COLO668 (cell line): Measurements from ENCODE around the gene CDC42EP1.
"Not testable (repeated sequence)": the region's sequence is repeated elsewhere in the genome, so short reads cannot be mapped to it uniquely, and the experiment has no call there.

ENCODE experiments used
- DNase-seq: peaks from one replicate; lab custom pipeline; 2025; ENCODE audit not compliant: unreplicated experiment; lab: John Stamatoyannopoulos, UW

CDC42EP1 gene

DNA sequence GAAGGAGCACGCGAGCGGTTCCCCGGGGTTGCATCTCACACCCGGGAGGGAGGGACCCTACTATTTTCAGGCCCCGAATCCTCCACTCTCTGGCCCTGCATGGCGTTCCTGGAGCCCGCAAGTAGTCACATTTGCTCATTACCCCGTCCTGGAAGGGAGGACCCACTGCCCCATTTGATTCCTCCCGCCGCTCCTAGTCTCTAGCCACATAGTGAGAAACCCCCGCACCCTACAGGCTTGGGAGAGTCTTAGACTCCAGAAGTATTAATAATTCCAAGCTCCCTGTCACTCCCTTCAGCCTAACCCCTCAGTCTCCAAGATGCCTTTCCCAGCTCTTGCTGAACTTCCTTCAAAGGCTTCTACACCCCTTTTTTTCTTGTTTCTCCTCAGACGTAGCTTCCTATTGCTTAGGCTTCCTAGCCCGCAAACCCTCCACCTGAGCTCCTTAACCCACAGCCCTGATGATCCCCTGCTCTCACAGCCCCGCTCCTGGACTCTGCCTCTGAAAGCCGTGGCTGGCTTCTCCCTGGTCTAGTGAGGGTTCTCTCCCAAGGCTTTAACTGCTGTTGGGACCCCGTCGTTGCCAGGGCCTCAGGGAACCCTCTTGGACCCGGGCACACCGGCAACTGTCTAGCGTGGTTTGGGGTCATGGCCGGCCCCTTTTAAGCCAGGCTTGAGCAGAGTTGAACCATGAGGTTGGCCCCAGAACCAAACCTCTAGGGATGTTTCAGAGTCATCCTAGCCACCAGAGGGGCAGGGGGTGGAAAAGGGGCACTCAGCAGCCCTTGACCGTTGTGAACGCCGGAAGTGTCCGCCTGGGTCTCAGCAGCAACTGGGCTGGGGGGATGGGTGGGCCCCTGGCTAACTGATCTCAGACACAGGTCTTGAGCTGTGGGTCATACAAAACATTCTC, 49.2 kb downstream of the CDC42EP1 start:
- DNase-seq, result no peak

DNA sequence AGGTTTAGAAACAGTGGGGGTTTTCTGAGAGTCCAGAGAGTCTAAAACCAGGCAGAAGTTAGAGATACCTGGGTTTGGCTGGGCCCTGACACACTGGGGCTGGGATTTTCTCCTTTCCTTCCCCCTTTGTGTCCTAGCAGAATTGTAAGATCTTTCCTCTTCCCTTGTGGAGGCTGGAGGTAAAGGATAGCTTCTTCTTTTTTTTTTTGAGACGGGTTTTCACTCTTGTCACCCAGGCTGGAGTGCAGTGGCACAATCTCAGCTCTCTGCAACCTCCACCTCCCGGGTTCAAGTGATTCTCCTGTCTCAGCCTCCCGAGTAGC, 49.8 kb downstream of the CDC42EP1 start:
- DNase-seq, result not testable (repeated sequence)

DNA sequence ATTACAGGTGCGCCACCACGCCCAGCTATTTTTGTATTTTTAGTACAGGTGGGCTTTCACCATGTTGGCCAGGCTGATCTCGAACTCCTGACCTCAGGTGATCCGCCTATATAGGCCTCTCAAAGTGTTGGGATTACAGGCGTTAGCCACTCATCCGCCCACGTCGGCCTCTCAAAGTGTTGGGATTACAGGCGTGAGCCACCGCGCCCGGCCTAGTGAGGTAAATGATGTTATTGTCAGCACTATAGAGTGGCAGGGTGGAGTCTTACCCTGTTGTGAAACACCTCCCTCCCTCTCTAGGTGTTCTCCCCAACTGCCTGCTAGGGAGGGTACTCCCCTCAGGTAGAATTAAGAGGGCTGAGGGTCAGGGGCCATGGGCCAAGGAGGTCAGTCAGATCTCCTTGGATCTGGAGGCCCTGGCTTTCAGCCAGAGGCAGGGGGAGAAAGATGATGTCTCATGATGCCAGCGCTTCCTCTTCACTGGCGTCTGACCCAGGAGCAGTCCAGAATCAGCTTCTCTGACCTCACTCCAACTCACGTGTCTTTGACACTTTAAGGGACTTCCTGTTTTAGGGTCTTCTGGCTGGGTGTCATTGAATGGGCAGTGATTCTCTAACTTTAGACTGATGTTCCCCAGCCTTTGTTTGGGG, 50.3 kb downstream of the CDC42EP1 start:
- no peak for DNase-seq

DNA sequence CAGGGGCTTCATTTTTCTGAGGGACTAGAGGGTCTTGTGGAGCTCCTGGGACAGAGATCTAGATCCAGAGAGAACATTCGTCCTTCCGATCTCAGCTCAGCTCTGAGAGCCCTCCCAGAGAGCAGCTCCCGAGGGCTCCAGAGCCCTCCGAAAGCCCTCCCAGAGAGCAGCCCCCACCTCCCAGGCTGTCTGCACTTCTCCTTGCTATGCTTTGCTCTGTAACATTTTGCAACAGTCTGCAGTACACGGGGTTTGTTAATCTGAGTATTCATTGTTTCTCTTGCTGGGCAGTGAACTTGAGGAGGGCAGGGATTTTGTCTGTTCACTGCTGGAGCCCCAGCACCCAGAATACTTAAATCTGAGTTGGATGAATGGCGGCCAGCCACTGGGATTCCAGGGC, 50.9 kb downstream of the CDC42EP1 start:
- DNase-seq, result no peak

DNA sequence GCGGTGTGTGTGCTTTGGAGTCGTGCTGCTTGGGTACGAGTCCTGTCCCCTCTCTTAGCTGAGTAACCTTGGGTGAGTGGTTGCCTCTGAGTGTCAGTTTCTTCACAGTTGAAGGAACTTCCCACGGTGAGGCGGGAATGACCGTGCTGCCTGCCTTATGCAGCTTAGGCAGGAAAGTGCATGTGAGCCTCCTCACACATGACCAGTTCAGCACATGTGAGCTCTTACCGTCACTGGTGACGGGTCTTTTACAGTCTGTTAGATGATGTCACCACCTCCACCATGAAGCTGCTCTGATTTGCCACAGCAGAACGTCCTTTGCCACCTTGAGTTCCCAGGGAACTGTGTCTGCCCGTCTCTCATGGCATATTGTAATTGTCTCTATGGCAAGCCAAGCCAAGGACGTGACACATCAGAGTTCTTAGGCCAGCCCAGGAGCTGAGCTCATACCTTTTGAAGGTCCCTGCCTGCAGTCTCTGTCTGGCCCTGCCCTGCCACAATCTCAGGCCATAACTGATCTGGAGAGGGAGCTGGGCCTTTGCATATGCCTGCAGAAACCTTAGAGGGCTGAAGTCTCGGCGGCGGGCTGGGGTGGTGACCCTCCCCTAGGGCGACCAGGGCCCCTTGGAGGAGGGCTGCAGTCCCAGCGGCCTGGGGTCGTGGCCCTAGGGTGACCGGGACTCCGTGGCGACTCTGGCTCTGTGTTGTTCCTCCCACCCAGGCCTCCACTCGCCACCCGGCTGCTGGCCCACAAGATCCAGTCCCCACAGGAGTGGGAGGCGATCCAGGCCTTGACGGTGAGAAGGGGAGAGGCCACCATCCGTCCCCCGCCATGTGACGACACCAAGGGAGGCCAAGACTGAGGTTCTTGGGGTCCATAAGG, 56.2 kb downstream of the CDC42EP1 start:
- no peak for DNase-seq

DNA sequence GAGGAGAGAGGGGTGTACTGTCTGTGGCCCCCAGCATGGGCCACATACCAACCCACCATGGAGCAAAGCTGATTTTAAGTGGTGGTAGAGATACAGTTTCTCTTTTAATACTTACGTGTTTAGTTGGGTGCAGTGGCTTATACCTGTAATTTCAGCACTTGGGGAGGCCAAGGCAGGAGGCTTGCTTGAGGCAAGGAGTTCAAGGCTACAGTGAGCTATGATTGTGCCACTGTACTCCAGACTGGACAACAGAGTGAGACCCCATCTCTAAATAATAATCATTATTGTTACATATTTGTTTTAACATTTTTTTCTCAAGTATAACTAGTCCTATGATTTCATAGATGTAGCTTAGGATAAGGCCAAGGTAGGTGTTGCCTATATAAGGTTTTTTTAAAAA, 57.2 kb downstream of the CDC42EP1 start:
- no peak for DNase-seq

DNA sequence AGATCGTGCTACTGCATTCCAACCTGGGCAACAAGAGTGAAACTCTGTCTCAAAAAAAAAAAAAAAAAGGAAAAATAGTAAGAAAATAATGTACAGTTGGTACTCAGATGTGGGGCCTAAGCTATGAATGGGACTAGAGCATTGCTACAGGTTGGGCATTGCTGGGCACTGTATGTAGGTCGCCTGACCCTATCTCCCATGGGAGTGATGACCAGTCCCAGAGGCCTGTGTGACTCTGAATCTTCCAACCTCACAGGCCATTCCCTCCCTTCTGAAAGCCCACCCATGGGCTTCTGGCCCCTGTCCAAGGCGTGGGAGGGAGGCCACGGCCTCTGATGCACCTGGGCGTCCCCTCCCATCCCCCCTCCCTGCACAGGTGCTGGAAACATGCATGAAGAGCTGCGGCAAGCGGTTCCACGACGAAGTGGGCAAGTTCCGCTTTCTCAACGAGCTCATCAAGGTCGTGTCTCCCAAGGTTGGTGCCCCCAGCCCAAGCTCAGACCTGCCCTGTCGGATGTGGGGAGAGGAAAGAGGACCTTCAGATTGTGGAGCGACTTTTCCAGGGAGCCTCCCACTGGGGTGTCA, 57.9 kb downstream of the CDC42EP1 start:
- no peak for DNase-seq

DNA sequence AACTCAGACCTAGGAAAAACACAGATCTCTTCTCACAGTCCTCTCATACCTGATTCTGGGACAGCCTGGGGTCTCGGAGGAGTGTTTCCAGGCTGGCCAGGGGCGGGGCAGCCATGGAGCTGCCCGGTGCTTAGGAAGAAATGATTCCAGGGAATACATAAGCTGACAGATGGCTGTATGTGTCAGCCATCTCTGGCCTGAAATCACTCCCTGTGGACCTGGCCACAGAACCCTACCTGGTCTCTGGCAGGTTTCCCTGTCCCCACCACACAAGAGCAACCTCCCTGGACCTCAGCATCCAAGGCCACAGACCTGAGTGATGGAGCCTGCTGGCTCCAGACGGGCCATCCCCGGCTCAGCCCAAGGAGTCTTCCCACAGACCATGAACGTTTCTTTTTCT, 58.4 kb downstream of the CDC42EP1 start:
- no peak for DNase-seq
